ENCODE measurements around the gene KMT2E.
"Not testable (repeated sequence)": the region's sequence is repeated elsewhere in the genome, so short reads cannot be mapped to it uniquely, and the experiment has no call there.

KMT2E gene

DNA sequence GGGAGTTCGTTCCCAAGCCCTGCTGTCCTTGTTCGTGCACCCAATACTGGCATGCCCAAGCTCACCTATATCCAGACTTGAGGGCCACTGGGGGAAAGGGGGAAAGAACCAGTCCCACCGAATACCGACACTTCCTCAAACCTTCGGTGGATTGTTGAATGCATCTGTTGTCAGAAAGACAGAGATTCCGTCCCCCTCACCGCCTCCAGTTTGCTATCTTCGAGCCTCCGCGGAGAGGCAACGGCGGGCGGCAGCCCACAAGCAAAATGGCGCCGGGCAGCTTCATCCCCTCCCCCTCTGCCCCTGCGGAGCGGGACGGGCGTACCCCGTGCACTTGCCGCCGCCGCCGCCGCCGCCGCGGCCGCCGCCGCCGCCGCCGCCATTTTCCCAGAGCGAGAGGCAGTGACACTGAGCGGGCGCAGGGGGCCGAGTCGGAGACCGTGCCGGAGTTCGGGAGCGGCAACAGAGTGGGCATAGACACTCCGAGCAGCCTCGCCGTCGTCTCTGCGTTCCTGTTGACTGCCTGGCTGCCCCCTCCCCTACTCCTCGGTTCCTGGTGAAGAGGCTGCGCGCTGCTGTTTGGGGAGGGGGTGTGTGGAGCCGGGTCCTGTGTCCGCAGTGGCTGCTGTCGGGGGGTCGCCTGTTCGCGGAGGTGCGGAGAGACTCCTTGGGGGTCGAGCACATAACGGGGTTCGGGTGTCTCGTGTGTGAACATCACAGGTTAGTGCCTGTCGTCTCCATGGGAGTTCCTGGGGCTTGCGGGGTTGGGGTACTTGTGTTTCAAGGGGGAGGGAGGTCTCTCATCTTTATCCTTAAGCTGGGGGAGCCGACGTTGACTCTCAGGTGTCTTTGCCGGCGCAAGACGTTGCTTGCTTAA lies at the start of gene KMT2E:
TSS of gene KMT2E (plus strand) at position 390 of the 877 bp plus-strand sequence. CDS start 26,748 bp downstream, outside the sequence.
- peak; percentile 84 to 90 for DNase-seq (ENCODE audit: low read depth in 2 of 2)

- no peak for DNase-seq (ENCODE audit: low read depth in 2 of 2)
These were observed 49.3 kb upstream of the KMT2E start for GRCh38 chr7:104964626-104965236.

- DNase-seq (ENCODE audit: low read depth in 2 of 2) = no peak
These were observed 48.0 kb upstream of the KMT2E start for GRCh38 chr7:104966022-104966421.

DNA sequence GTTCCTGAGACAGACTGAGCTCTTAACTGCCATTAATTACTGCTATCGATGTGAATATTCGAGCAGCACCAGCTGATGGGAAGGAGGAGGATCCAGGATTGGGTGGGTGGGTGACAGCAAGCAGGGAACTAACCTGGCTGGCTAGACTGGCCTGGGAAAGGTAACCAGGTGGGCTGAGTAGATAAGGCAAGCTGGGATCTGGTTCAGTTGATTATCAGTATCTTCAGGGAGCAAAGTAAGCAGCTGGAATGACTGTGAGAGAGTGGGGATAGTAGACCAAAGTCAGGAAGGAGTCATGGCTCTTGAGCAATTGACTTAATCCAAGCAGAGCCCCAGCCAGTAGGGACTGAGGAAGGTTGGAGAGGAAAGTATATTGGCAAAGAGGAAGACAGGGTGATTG lies 46.9 kb upstream of the KMT2E start:
- no peak for DNase-seq (ENCODE audit: low read depth in 2 of 2)

- no peak for DNase-seq (ENCODE audit: low read depth in 2 of 2)
These were observed 46.4 kb upstream of the KMT2E start for GRCh38 chr7:104967595-104967994.

- no peak for DNase-seq (ENCODE audit: low read depth in 2 of 2)
These were observed 45.4 kb upstream of the KMT2E start for GRCh38 chr7:104968648-104969047.

- DNase-seq (ENCODE audit: low read depth in 2 of 2) = no peak
These were observed 44.8 kb upstream of the KMT2E start for GRCh38 chr7:104969183-104969582.

- DNase-seq (ENCODE audit: low read depth in 2 of 2) = no peak
These were observed 42.5 kb upstream of the KMT2E start for GRCh38 chr7:104971290-104972071.

DNA sequence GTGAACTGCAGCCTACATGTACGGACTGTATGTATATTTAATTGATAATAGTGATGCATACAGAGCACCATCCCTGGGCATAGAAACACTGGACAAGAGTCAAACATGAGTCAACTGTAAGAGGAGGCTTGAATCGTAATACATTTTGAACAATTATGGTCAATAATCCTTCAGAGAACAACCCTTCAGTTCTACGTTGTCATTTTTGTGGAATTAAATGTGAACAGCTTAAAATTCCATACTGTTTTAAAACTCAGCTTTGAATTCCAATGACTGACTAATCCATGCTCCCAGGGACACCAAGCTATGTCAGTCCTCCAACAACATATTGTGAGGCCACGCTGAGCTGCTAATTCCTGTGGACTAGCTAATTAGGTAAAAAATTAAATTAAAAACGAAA lies 41.5 kb upstream of the KMT2E start:
- DNase-seq (ENCODE audit: low read depth in 2 of 2) = no peak

GRCh38 chr7:104973227-104973626 lies 40.8 kb upstream of the KMT2E start:
- DNase-seq (ENCODE audit: low read depth in 2 of 2) = no peak

DNA sequence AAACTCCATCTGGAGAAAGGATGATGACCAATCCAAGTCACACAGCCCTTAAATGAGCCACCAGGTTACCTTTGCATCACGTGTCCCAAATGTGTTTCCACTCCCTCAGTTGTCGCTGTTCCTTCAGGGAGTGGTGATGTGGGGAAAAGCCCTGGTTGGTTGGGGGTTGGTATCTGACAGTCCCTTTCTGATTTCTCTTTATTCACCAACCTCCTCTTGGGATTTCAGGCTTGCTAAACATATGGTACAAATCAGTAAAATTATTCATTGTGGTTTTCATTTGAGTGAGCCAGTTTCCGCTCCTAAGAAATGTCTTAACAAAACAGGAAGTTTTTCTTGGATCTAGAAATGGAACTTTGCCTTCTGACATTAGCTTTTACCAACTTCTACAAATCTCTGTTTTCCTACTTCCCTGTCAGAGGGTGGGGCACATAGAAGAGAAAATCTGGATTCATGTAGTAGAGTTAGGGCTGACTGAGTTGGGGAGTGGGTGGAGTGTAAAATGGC lies 40.0 kb upstream of the KMT2E start:
- no peak for DNase-seq (ENCODE audit: low read depth in 2 of 2)

DNA sequence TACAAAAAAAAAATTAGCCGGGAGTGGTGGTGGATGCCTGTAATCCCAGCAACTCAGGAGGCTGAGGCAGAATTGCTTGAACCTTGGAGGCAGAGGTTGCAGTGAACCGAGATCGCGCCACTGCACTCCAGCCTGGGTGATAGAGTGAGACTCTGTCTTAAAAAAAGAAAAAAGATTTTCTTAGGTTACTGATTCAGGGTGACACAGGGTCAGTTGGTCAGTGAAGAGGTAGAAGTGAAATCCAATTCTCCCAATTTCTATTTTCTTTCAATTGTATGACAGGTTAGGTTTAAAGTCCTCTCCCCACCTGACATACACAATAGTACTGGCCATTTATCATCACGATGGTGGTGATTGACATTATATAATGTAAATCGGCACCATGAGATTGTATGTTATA lies 38.5 kb upstream of the KMT2E start:
- not testable (repeated sequence) for DNase-seq (ENCODE audit: low read depth in 2 of 2)

DNA sequence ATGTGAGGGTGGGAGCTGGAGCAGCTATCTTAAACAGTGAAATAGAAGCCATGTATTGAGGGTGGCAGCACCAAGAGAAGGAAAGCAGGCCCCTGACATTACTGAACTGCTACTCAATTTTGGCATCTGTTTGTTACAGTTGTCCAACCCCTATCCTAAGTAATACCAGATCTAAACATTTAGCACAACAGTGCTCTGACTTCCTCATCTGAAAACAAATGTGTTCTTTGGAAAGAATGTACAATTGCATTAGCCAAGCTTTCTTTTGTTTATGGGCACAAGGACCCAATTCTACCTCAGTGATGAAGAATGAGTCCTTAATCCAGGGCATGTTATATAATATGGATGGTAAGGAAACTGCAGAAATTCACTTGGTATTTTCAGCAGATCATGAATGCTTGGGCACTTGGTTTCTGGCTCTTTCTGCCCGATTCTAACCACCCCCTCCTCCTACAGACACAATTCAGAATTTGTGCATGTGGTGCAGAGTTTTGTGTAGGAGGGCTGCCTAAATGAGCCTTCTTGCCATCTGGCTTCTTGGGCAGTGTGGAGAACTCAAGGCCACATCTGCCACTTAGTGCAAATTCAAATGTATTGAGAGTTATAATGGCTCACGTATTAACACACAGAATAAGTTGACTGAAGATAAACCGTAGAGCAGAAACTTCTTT lies 36.9 kb upstream of the KMT2E start:
- no peak for DNase-seq (ENCODE audit: low read depth in 2 of 2)

- no peak for DNase-seq (ENCODE audit: low read depth in 2 of 2)
These were observed 35.5 kb upstream of the KMT2E start for GRCh38 chr7:104978460-104978859.

DNA sequence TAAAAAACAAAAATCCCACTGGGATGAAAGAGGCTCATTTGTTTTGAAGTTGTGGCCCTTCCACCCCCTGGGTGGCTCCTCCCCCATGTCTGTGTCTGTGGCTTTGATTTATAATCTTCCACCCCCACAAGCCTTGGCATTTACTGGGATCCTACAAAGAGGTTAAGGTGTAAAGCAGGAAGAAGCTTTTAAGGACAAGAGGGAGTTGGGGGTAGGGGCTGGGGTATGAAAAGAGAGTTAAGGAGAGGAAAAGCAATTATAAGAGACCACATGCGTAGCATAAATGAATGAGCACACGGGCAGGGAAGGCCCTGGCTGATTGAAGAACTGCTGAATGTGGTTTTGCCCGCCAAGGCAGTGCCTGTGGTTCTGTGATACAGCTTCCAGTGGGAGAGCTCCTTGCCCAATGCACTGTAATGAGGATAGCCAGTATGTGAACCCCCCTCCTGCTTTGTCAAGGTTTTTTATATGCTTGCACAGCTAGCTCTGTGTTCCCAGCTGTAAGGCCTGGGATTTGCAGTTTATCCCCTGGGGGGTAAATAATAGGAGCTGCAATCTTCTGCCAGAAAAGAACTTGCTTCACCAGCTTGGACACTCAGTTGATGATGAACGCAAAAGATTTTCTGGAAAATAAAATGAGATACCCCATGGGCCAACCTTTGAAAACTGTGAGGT lies 34.7 kb upstream of the KMT2E start:
- DNase-seq (ENCODE audit: low read depth in 2 of 2) = no peak

- DNase-seq (ENCODE audit: low read depth in 2 of 2) = no peak
These were observed 33.6 kb upstream of the KMT2E start for GRCh38 chr7:104980440-104980839.

DNA sequence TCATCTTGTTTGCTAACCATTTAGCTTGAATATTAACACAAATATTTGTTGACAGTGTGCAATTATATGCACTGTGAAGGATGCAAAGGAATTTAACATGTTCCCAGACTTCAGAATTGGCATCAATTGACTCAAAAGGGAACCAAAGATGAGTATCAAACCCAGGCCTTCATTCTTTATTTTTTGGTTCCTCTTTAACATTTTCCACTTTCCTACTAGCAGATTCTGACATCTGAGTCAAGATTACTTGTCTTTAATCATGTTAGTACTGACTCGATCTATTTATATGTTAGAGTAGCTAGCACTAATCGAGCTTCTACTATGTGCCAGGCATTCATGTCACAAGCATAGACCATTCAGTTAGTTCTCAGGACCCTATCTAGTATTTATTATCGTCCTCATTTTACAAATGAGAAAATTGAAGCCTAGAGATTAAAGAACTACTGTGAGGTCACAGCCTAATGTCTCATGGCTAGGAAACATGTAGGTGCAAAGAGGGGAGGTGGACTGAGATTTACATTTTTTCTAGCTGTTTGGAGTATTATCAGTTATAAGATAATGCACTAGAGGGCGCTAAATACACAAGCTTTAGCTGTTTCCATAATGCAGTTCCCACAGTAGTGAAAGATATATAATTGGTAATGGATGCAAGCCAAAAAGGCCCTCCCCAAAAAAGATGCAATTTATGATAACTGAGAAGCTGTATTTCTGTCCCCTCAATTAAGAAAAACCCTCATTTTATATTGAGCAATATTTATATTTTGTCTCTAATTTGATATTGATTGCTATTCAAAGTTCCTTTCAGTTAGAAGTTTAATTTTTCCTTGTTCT lies 32.9 kb upstream of the KMT2E start:
- no peak for DNase-seq (ENCODE audit: low read depth in 2 of 2)

DNA sequence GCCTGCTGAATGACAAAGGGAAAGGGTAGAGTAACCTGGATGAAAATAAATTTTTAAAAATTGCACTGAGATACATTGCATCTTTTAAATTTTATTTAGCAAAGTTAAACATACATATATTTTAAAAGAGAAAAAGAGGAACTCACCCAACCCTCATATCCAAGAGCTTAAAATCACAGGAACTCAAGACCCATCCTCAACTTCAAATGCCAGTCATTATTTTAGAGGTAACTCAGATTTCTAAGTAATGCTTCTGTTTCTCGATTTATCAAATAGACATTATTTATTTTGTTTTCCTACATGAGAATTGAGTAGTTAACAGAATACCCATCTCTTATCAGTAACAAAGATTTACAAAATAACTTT lies 32.4 kb upstream of the KMT2E start:
- DNase-seq (ENCODE audit: low read depth in 2 of 2) = no peak

DNA sequence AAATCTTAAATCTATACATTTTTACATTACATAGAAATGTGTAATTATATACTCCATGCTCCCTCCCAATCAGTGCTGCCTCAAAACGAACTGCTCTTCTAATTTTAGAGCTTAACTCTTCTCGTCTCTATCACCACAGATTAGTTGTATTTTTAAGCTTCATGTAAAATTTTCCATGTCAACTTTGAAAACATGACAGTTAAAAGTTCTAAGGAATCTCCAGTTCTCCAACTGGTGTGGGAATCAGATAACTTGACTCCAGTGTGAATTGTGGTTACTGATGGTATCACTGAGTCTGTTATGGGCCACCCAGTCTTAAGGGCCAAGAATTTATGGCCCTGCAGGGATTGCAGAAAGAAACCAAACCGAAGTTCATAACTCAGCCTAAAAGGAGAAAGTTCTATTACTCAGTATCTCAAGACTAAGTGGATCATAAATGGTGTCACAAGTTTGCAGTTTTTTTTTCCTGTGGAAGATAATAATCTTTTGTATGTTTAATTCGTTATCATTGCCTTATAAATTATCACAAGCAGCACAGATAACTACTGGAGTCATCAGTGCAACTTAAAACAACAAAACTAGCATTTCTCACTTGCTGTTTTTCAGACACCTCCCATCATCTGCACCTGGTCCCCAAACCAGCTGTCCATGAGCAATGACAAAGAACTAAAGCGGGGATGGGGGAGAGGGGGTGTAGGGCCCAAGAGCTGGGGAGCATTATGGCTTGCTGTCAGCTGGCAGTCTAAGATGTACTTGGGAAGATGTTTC lies 31.5 kb upstream of the KMT2E start:
- no peak for DNase-seq (ENCODE audit: low read depth in 2 of 2)
